ENCODE measurements around the gene ADAMTS18. TPM values are rescaled to one million over a fixed set of nuclear protein-coding genes. Genes with fewer than 3 reads are reported as not detected.
A peak's percentile ranks its signal among the peaks of the same experiment; 100 is the strongest.

Gene ADAMTS18
- total and polyA plus RNA-seq, 8 donors: 0.55 to 7.0 TPM; not detected in 6

DNA sequence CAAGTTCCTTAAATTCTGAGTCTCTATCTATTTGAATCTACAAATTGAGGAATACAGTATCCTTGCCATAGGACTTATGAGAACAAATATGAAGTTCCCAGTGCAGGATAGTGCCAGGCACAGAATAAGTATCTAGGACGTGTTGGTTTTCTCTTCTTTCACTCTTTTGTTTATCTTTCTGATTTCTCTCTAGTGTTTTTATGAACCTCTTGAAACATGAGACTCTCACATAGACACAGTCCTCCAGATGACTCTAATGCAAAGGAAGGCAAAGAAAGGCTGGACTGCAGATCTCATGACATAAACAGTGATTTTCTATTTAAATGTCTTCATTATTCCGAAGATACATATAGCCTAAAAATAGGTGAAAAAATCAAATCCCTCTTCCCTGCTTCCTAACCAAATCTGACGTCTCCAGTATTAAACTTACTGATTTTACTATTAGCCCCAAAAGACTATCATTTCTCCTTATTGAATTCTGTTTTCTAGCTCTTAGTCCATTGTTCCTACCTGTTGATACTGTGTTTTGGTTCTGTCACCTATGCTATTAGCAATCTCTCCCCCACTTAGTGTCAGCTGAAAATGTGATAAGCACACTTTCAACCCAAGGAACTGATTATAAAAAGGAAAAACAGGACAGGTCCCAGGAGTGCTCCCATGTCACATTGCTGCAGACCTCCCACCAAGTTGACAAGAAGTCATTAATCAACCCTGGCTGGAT lies 24.9 kb upstream of the ADAMTS18 start:
- Histone ChIP-seq H3K4me1 (no peaks in the 10 kb centered on the region), H3K4me3 (no peak overlapping the region), H3K9me3 (no peaks in the 10 kb centered on the region), H3K27ac (no peak overlapping the region), H3K36me3 (no peaks in the 10 kb centered on the region), H3K27me3 (no peaks in the 10 kb centered on the region)
- TF ChIP-seq, protein P1, sequence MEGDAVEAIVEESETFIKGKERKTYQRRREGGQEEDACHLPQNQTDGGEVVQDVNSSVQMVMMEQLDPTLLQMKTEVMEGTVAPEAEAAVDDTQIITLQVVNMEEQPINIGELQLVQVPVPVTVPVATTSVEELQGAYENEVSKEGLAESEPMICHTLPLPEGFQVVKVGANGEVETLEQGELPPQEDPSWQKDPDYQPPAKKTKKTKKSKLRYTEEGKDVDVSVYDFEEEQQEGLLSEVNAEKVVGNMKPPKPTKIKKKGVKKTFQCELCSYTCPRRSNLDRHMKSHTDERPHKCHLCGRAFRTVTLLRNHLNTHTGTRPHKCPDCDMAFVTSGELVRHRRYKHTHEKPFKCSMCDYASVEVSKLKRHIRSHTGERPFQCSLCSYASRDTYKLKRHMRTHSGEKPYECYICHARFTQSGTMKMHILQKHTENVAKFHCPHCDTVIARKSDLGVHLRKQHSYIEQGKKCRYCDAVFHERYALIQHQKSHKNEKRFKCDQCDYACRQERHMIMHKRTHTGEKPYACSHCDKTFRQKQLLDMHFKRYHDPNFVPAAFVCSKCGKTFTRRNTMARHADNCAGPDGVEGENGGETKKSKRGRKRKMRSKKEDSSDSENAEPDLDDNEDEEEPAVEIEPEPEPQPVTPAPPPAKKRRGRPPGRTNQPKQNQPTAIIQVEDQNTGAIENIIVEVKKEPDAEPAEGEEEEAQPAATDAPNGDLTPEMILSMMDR (IDR thresholded peaks at IDR 0.05): no peak
- TF ChIP-seq POLR2AphosphoS5 (IDR thresholded peaks at IDR 0.05): no peak
- TF ChIP-seq EP300 (IDR thresholded peaks at IDR 0.05): no peak
- no peak for TF ChIP-seq POLR2A (IDR thresholded peaks at IDR 0.05)
- 39 to 60% (median 47%) methylated on average over 3 of the region's 3 CpGs for whole genome bisulfite sequencing, 5 donors
- no peak for DNase-seq
- intact Hi-C loops (cut with DNase I; ENCODE audit: low total_unique reads): no loop called here

DNA sequence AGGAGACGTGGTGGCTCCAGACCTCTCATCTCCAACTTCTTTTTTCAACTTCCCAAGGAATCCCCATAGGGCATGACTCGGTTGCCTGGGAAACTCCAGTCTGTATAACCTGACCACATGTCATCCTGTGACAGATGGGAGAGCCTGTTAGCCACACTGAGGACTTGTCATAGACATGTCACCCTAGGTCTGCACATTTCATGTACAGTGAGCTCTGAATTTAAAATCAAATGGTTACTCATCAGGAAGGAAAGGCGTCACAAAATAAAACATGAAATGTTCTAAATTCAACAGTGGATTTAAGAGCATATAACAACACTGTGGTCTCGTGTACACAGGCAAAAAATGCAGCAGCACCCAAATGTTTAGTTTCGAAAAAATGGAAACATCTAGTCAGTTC lies 22.2 kb upstream of the ADAMTS18 start:
- TF ChIP-seq POLR2AphosphoS5 (IDR thresholded peaks at IDR 0.05): no peak
- TF ChIP-seq POLR2A (IDR thresholded peaks at IDR 0.05): no peak
- TF ChIP-seq EP300 (IDR thresholded peaks at IDR 0.05): no peak
- TF ChIP-seq, protein P1 (IDR thresholded peaks at IDR 0.05): no peak
- intact Hi-C loops (cut with DNase I; ENCODE audit: low total_unique reads): no loop called here
- Histone ChIP-seq H3K36me3 (no peaks in the 10 kb centered on the region), H3K4me3 (no peak overlapping the region), H3K4me1 (no peaks in the 10 kb centered on the region), H3K9me3 (no peaks in the 10 kb centered on the region), H3K27ac (no peak overlapping the region), H3K27me3 (no peaks in the 10 kb centered on the region)
- no peak for DNase-seq
- WGBS, 5 donors: 37 to 46% (median 42%) methylated on average over 5 of the region's 5 CpGs

- Histone ChIP-seq H3K4me3 (no peak overlapping the region), H3K27ac (no peak overlapping the region), H3K27me3 (no peaks in the 10 kb centered on the region), H3K36me3 (no peaks in the 10 kb centered on the region), H3K4me1 (no peaks in the 10 kb centered on the region), H3K9me3 (no peaks in the 10 kb centered on the region)
- no peak for DNase-seq
- intact Hi-C loops (cut with DNase I; ENCODE audit: low total_unique reads): no loop called here
- WGBS, 5 donors: 86 to 94% (median 93%) methylated on average over 3 of the region's 3 CpGs
- TF ChIP-seq POLR2AphosphoS5 (IDR thresholded peaks at IDR 0.05): no peak
Measured at GRCh38 chr16:77452243-77452642, 17.4 kb upstream of the ADAMTS18 start.

DNA sequence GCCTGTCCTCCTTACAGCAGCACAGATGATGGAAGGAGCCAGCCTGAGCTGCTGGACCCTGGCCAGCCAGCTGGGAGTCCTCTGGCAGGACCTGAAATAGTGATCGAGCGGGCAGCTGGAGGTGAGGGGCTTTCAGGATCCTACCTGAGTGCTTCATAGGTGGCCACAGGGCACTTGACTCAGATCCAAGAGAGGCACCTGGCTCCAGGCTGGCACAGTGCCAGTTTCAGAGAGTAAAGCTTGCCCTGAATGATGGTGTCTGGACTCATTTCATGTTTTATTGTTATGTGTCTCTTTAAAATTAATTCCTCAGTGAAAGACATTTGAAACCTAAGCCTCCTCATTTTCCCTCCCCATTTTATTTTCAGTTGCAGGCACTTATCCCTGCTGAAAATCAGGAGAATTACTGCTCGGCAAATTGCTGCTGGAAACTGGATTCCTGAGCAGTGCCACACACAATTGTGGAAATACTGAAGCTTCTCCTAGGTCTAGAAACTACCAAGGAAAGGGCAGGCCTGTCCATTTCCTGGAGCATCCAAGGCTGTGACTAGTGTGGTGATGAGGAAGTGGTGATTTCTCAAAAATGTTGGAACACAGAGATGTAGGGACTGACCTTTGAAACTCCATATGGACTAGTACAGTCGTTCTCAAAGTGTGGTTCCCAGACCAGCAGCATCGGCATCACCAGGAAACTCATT lies 16.1 kb upstream of the ADAMTS18 start:
- Histone ChIP-seq H3K36me3 (no peaks in the 10 kb centered on the region), H3K27me3 (no peaks in the 10 kb centered on the region), H3K27ac (no peak overlapping the region), H3K4me3 (no peak overlapping the region), H3K9me3 (no peaks in the 10 kb centered on the region), H3K4me1 (no peaks in the 10 kb centered on the region)
- intact Hi-C loops (cut with DNase I; ENCODE audit: low total_unique reads): no loop called here
- TF ChIP-seq, protein P1 (IDR thresholded peaks at IDR 0.05): no peak
- TF ChIP-seq POLR2A (IDR thresholded peaks at IDR 0.05): no peak
- peak in 1 of 2 donors; percentile 29 for DNase-seq
- 32 to 62% (median 37%) methylated on average over 5 of the region's 5 CpGs for WGBS, 5 donors

- Histone ChIP-seq H3K4me3 (no peak overlapping the region), H3K27me3 (peaks cover 0 to 8% (median 0%) of the 10 kb centered on the region in 3 donors), H3K9me3 (no peaks in the 10 kb centered on the region), H3K4me1 (no peaks in the 10 kb centered on the region), H3K27ac (no peak overlapping the region), H3K36me3 (no peaks in the 10 kb centered on the region)
- intact Hi-C loops (cut with DNase I; ENCODE audit: low total_unique reads): no loop called here
- no peak for DNase-seq
- no peak for TF ChIP-seq POLR2AphosphoS5 (IDR thresholded peaks at IDR 0.05)
- TF ChIP-seq EP300 (IDR thresholded peaks at IDR 0.05): no peak
- TF ChIP-seq, protein P1 (IDR thresholded peaks at IDR 0.05): no peak
- TF ChIP-seq POLR2A (IDR thresholded peaks at IDR 0.05): no peak
Measured at GRCh38 chr16:77449208-77449607, 14.4 kb upstream of the ADAMTS18 start.

All from stomach (tissue), 9 donors.